Measurements from ENCODE around the gene RRP8.

RRP8 gene

GRCh38 chr11:6632116-6633073 is 29.0 kb upstream of the RRP8 start:
- no peak for DNase-seq

GRCh38 chr11:6631361-6631890 is 28.0 kb upstream of the RRP8 start:
- no peak for DNase-seq

GRCh38 chr11:6630632-6631291 is 27.3 kb upstream of the RRP8 start:
- DNase-seq, result no peak

GRCh38 chr11:6629892-6630631 is 26.6 kb upstream of the RRP8 start:
- peak; percentile 30 for DNase-seq

- DNase-seq, result no peak
Observed at GRCh38 chr11:6629573-6629891, 26.1 kb upstream of the RRP8 start.

GRCh38 chr11:6628526-6628925 is 25.1 kb upstream of the RRP8 start:
- DNase-seq, result no peak

GRCh38 chr11:6627762-6628241 is 24.4 kb upstream of the RRP8 start:
- no peak for DNase-seq

GRCh38 chr11:6626971-6627761 is 23.8 kb upstream of the RRP8 start:
- no peak for DNase-seq

- DNase-seq, result no peak
Observed at GRCh38 chr11:6625832-6626420, 22.5 kb upstream of the RRP8 start.

GRCh38 chr11:6625156-6625831 is 21.9 kb upstream of the RRP8 start:
- no peak for DNase-seq

GRCh38 chr11:6623391-6624363 is 20.3 kb upstream of the RRP8 start:
- DNase-seq, result no peak

- no peak for DNase-seq
Observed at GRCh38 chr11:6622261-6623171, 19.1 kb upstream of the RRP8 start.

- DNase-seq, result no peak
Observed at GRCh38 chr11:6621711-6622211, 18.3 kb upstream of the RRP8 start.

- DNase-seq, result no peak
Observed at GRCh38 chr11:6620636-6621035, 17.2 kb upstream of the RRP8 start.

GRCh38 chr11:6619004-6619745 is 15.8 kb upstream of the RRP8 start, which contains the start of gene TPP1:
TSS of gene TPP1 (minus strand) at chr11:6619422. CDS start at chr11:6619400, 22 bp downstream.
- peak; percentile 68 for DNase-seq

GRCh38 chr11:6618117-6619003 is 14.9 kb upstream of the RRP8 start:
- no peak for DNase-seq

- DNase-seq, result no peak
Observed at GRCh38 chr11:6617315-6617781, 13.9 kb upstream of the RRP8 start.
